Gastrocnemius medialis (tissue), 4 donors: Measurements from ENCODE around the gene DUS1L. TPM values are rescaled to one million over a fixed set of nuclear protein-coding genes. Genes with fewer than 3 reads are reported as not detected.

Experiments used
- ATAC-seq, 2 donors: fragments of 150-250 bp; one replicate each; pipeline ENCODE4 v1.9.1; 2016
- DNase-seq, 2 donors: peaks; one replicate each; pipeline ENCODE4 v3.0.0-alpha.2; 2019
- H3K27ac ChIP-seq, 4 donors: fragments of 200-600 bp; sonication (generic); 1 replicate in 1 of 4; 2 replicates in 3 of 4; pipeline ENCODE4 v1.5.1; 2016 to 2018; ENCODE audit warnings: mild to moderate bottlenecking in 2 of 4, moderate library complexity in 1 of 4
- H3K27me3 ChIP-seq, 3 donors: fragments of 200-600 bp; sonication (generic) in 2 of 3; 1 replicate in 1 of 3; 2 replicates in 2 of 3; pipeline versions ENCODE4 v1.5.1 to v1.6.0; 2016 to 2019; ENCODE audit warnings: mild to moderate bottlenecking in 1 of 3, moderate library complexity in 1 of 3
- H3K36me3 ChIP-seq, 2 donors: fragments of 200-600 bp; sonication (generic) in 1 of 2; one replicate each; pipeline ENCODE4 v1.5.1; 2017 to 2018
- H3K4me1 ChIP-seq, 2 donors: fragments of 200-600 bp; sonication (generic) in 1 of 2; one replicate each; pipeline ENCODE4 v1.5.1; 2016 to 2017; ENCODE audit warnings: mild to moderate bottlenecking in 2 of 2
- H3K4me3 ChIP-seq, 4 donors: fragments of 200-600 bp; sonication (generic) in 3 of 4; 1 replicate in 1 of 4; 2 replicates in 3 of 4; pipeline ENCODE4 v1.5.1; 2016 to 2019; ENCODE audit warnings: mild to moderate bottlenecking in 2 of 4
- H3K9me3 ChIP-seq, 3 donors: fragments of 200-600 bp; sonication (generic) in 2 of 3; 1 replicate in 1 of 3; 2 replicates in 2 of 3; pipeline ENCODE4 v1.5.1; 2016 to 2019
- POLR2A ChIP-seq, 2 donors: fragments of 450-650 bp; IDR thresholded peaks; one replicate each; pipeline ENCODE4 v1.6.1; 2017; ENCODE audit warnings: antibody characterized with exemption in 2 of 2, mild to moderate bottlenecking in 2 of 2, moderate library complexity in 2 of 2
- in situ Hi-C, 4 donors: fragments of 200-750 bp; cut with MboI; loops; one replicate each; pipeline versions ENCODE4 v1.15.0 to v1.8.0; 2017; ENCODE audit warnings: low sequenced_read_pairs in 4 of 4
- intact Hi-C: fragments of 100-400 bp; cut with DNase I; formaldehyde crosslinking; loops from one replicate; pipeline ENCODE4 v1.15.1; 2023; ENCODE audit warnings: low total_unique reads
- total RNA-seq, 4 donors: library from RNA; depleted of rRNA; stranded (reverse); fragments of >200 nt; gene quantifications; one replicate each; pipeline versions ENCODE4 v1.1.0 to v1.2.3, GENCODE V29; 2016
- TF ChIP-seq, protein P1 (sequence below), 5 experiments: fragments of 450-650 bp in 3 of 5; fragments of 200-600 bp in 2 of 5; sonication (generic) in 2 of 5; IDR thresholded peaks in 4 of 5; conservative IDR thresholded peaks in 1 of 5; 1 replicate in 4 of 5; 2 replicates in 1 of 5; pipeline ENCODE4 v1.5.1; 2016 to 2019; ENCODE audit warnings: antibody characterized with exemption in 5 of 5, mild to moderate bottlenecking in 3 of 5, moderate library complexity in 3 of 5

DUS1L gene
- total RNA-seq, 4 donors from 2014 or later = 54.6 to 119 (median 83.2) TPM

DNA sequence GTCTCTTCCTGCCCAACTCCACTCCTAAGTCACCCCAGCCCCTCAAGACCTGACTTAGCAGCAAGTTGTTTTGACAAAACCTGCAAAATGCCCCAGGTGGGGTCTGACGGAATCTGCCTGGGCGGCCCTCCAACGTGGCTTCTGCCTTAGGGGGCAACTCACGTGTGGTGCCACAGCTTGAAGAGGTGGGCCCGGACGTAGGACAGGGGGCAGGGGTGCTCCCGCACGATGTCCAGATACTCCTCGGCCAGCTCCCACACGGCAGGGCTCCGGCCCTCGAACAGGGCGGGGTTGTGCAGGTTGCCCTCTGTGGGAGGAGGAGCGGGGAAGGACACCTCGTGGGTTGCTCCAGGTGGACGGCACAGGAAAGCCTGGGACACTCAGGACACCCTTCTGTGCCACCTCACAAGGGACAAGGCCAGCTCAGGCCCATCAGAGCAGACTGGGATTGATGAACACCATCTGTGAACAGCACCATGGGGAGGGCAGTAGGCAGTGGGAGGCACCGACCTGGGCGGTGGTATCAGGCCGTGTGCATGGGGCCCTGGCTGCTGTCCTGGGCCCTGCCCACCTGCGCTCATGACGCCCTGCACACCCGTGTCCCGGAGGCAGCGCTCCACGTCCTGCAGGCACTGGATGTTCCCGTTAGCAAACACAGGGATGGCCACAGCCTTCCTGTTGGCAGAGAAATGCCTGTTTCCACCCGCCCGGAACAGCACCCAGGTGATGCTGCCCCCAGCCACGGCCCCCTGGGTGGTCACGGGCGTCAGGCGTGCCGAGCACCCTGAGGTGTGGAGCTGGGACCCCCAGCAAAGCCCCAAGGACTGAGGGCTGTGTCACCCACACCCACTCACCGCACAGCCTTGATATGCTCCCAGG, 4.3 kb downstream of the DUS1L start:
- Histone ChIP-seq H3K27ac (no peak overlapping the region), H3K4me1 (peaks cover 13 to 23% of the 10 kb centered on the region in 2 donors), H3K9me3 (no peaks in the 10 kb centered on the region), H3K27me3 (no peaks in the 10 kb centered on the region), H3K36me3 (peaks cover 0 to 64% of the 10 kb centered on the region in 2 donors), H3K4me3 (no peak overlapping the region)
- intact Hi-C loops = no loop called here
- in situ Hi-C loops = no loop called here
- ATAC-seq (no peak), DNase-seq (no peak)
- TF ChIP-seq POLR2A (IDR thresholded peaks at IDR 0.05) = no peak
- TF ChIP-seq, protein P1, sequence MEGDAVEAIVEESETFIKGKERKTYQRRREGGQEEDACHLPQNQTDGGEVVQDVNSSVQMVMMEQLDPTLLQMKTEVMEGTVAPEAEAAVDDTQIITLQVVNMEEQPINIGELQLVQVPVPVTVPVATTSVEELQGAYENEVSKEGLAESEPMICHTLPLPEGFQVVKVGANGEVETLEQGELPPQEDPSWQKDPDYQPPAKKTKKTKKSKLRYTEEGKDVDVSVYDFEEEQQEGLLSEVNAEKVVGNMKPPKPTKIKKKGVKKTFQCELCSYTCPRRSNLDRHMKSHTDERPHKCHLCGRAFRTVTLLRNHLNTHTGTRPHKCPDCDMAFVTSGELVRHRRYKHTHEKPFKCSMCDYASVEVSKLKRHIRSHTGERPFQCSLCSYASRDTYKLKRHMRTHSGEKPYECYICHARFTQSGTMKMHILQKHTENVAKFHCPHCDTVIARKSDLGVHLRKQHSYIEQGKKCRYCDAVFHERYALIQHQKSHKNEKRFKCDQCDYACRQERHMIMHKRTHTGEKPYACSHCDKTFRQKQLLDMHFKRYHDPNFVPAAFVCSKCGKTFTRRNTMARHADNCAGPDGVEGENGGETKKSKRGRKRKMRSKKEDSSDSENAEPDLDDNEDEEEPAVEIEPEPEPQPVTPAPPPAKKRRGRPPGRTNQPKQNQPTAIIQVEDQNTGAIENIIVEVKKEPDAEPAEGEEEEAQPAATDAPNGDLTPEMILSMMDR (IDR thresholded peaks at IDR 0.05 in 4 of 5, conservative IDR thresholded peaks at IDR 0.05 in 1 of 5) = no peak

DNA sequence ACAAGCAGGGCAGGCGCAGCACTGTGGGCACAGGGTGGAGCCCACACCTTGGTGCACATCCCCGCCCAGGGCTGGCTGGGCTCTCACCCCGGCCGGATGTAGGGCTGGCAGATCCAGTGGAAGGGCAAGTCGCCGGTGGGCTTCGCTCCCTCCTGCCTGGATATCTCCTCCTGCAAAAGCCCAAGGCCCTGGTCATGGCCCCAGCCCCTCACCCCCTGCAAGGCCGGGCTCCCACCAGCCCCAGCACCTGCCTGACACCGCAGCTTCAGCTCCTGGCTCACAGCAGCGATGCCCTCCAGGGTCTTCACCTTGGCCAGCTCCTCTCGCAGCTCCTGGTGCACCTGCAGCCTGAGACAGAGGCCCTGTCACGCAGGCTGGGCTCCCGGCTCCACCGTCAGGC, 5.0 kb downstream of the DUS1L start:
- no peaks in the 10 kb centered on the region for H3K27me3 ChIP-seq
- peaks cover 13 to 18% of the 10 kb centered on the region in 2 donors for H3K4me1 ChIP-seq
- no peaks in the 10 kb centered on the region for H3K9me3 ChIP-seq
- H3K4me3 ChIP-seq = no peak overlapping the region
- TF ChIP-seq, protein P1 (IDR thresholded peaks at IDR 0.05 in 4 of 5, conservative IDR thresholded peaks at IDR 0.05 in 1 of 5) = no peak
- TF ChIP-seq POLR2A (IDR thresholded peaks at IDR 0.05) = no peak
- H3K27ac ChIP-seq = no peak overlapping the region
- in situ Hi-C loops = no loop called here
- DNase-seq (no peak), ATAC-seq (no peak)
- intact Hi-C loops = no loop called here
- peaks cover 0 to 71% of the 10 kb centered on the region in 2 donors for H3K36me3 ChIP-seq

DNA sequence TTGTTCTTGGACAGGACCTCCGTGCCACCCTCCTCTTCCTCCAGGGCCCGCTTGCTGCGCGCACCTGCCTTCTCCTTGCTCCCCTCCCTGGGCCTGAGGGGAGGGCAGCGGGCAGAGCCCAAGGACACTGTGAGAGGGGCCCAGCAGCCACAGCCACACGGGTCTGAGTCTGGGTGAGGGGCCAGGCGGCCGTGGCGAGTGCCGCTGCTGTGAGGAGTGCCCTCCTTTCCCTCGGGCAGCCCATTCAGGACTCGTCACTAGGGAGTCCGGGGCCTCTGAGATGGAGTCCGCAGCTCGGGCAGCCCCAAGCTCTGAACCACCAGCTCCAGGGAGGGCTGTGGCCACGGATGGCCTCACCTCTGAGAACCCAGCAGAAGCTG, 5.6 kb downstream of the DUS1L start:
- no peaks in the 10 kb centered on the region for H3K27me3 ChIP-seq
- peaks cover 0 to 77% of the 10 kb centered on the region in 2 donors for H3K36me3 ChIP-seq
- DNase-seq (no peak), ATAC-seq (no peak)
- peaks cover 12 to 14% of the 10 kb centered on the region in 2 donors for H3K4me1 ChIP-seq
- H3K27ac ChIP-seq = no peak overlapping the region
- intact Hi-C loops (no loop called here), in situ Hi-C loops (no loop called here)
- TF ChIP-seq POLR2A (IDR thresholded peaks at IDR 0.05) = no peak
- TF ChIP-seq, protein P1 (IDR thresholded peaks at IDR 0.05 in 4 of 5, conservative IDR thresholded peaks at IDR 0.05 in 1 of 5) = no peak
- no peaks in the 10 kb centered on the region for H3K9me3 ChIP-seq
- H3K4me3 ChIP-seq = no peak overlapping the region

DNA sequence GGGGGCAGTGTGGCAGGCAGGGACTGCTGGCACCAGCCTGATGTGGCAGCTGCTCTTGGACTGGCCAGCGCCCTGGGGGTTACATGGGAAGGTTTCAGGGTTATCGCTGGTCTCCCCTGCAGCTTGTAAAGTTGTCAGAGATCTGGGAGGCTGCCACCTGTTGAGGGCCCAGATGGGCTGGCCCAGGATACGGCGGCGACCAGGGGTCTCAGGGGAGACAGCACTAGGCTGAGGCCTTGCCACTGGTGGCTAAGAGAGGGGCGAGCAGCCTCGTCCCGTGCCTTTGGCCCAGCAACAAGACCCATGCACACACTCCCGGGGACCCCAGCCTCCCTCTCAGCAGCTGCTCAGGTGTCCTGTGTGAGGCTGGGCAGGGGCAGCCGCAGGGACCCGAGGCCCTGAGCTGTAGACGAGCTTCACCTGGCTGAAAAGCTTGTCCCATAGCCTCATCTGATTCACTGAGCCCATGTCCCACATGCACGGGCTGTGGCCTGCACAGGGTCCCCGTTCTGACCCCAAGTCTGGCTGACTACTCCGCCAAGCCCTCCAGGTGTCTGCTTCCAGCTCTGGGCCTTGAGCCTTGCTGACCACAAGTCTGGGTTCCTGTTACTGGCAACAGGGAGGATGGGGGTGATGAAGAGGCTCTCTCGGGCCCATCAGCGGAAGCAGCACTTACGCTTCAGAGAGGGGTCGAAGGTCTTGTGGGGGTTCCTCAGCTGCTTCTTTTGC, 6.2 kb downstream of the DUS1L start:
- DNase-seq (no peak), ATAC-seq (no peak)
- Histone ChIP-seq H3K4me3 (no peak overlapping the region), H3K4me1 (peaks cover 6 to 9% of the 10 kb centered on the region in 2 donors), H3K9me3 (no peaks in the 10 kb centered on the region), H3K27me3 (no peaks in the 10 kb centered on the region), H3K27ac (no peak overlapping the region), H3K36me3 (peaks cover 0 to 83% of the 10 kb centered on the region in 2 donors)
- TF ChIP-seq POLR2A (IDR thresholded peaks at IDR 0.05) = no peak
- TF ChIP-seq, protein P1 (IDR thresholded peaks at IDR 0.05 in 4 of 5, conservative IDR thresholded peaks at IDR 0.05 in 1 of 5) = no peak
- in situ Hi-C loops = no loop called here
- intact Hi-C loops = no loop called here
